Karpas-422 (cell line): ENCODE results near the gene SBNO1. TPM values are rescaled to one million over a fixed set of nuclear protein-coding genes. Genes with fewer than 3 reads are reported as not detected.

Experiments used
- DNase-seq: peaks from one replicate; pipeline ENCODE4 v3.0.0-alpha.2; 2015
- H2AFZ ChIP-seq: fragments of 200-600 bp; sonication (generic); 2 replicates; pipeline ENCODE4 v1.6.1; 2014; ENCODE audit warnings: antibody characterized with exemption, low read length, mixed read lengths
- H3K27ac ChIP-seq: fragments of 200-600 bp; sonication (generic); 2 replicates; pipeline ENCODE4 v1.5.1; 2014; ENCODE audit warnings: mild to moderate bottlenecking, low read length, moderate library complexity
- H3K27me3 ChIP-seq: fragments of 200-600 bp; sonication (generic); 2 replicates; pipeline ENCODE4 v1.6.1; 2014; ENCODE audit warnings: low read length, mixed read lengths
- H3K36me3 ChIP-seq: fragments of 200-600 bp; sonication (generic); 2 replicates; pipeline ENCODE4 v1.6.1; 2014; ENCODE audit warnings: low read length, mixed read lengths; ENCODE audit not compliant: insufficient read depth
- H3K4me1 ChIP-seq: fragments of 200-600 bp; sonication (generic); 2 replicates; pipeline ENCODE4 v1.6.1; 2014; ENCODE audit warnings: mild to moderate bottlenecking, low read length, mixed read lengths
- H3K4me2 ChIP-seq: fragments of 200-600 bp; sonication (generic); 2 replicates; pipeline ENCODE4 v1.6.1; 2014; ENCODE audit warnings: low read length, low read depth, mild to moderate bottlenecking; ENCODE audit not compliant: poor library complexity, severe bottlenecking
- H3K4me3 ChIP-seq: fragments of 200-600 bp; sonication (generic); 2 replicates; pipeline ENCODE4 v1.5.1; 2014; ENCODE audit warnings: mild to moderate bottlenecking, antibody characterized with exemption, low read length, mixed read lengths
- H3K79me2 ChIP-seq: fragments of 200-600 bp; sonication (generic); 2 replicates; pipeline ENCODE4 v1.6.1; 2014; ENCODE audit warnings: mild to moderate bottlenecking, low read length, mixed read lengths
- H3K9ac ChIP-seq: fragments of 200-600 bp; sonication (generic); 2 replicates; pipeline ENCODE4 v1.6.0; 2014; ENCODE audit warnings: low read length
- H3K9me2 ChIP-seq: fragments of 200-600 bp; sonication (generic), shearing (Covaris generic); replicated peaks from 2 replicates; pipeline ENCODE4 v1.6.0; 2014; ENCODE audit warnings: mild to moderate bottlenecking, low read length, moderate library complexity; ENCODE audit not compliant: insufficient read depth
- H3K9me3 ChIP-seq: fragments of 300-700, 200-600 bp; sonication (generic); 2 replicates; pipeline ENCODE4 v1.6.1; 2014; ENCODE audit warnings: low read length, mixed read lengths
- H4K20me1 ChIP-seq: fragments of 200-600 bp; sonication (generic); 2 replicates; pipeline ENCODE4 v1.6.1; 2014; ENCODE audit warnings: mild to moderate bottlenecking, antibody characterized with exemption, low read length, low read depth; ENCODE audit not compliant: insufficient read depth
- total RNA-seq: library from RNA; depleted of rRNA; stranded (reverse); fragments of >200 nt; shearing (Covaris generic); gene quantifications from 2 replicates; pipeline ENCODE4 v1.2.3, GENCODE V29; 2014; ENCODE audit warnings: low replicate concordance

Gene SBNO1
- total RNA-seq, 1 experiment from 2014 or later: 31.5 TPM

DNA sequence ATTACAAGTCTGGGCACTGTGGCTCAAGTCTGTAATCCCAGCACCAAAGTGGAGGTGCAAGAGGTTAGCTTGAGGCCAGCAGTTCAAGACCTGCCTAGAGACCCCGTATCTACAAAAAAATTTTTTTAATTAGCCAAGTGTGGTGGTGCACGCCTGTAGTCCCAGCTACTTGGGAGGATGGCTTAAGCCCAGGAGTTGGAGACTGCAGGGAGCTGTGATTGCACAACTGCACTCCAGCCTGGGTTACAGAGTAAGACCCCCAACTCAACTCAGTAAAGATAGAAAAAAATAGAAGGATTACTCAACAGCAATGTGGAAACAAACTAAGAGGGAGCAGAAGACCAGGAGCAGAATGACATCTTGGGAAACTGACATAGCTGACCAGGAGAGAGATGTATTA lies 13.3 kb downstream of the SBNO1 start:
- no peak overlapping the region for H3K4me3 ChIP-seq
- no peaks in the 10 kb centered on the region for H3K9me3 ChIP-seq
- no peak overlapping the region for H2AFZ ChIP-seq
- no peaks in the 10 kb centered on the region for H3K27me3 ChIP-seq
- H3K4me1 ChIP-seq: no peaks in the 10 kb centered on the region
- no peak overlapping the region for H3K4me2 ChIP-seq
- H3K9me2 ChIP-seq: no peaks in the 10 kb centered on the region
- H3K79me2 ChIP-seq: peaks cover 81% of the 10 kb centered on the region
- H3K9ac ChIP-seq: no peak overlapping the region
- no peak for DNase-seq
- H4K20me1 ChIP-seq: peaks cover 48% of the 10 kb centered on the region
- peaks cover 22% of the 10 kb centered on the region for H3K36me3 ChIP-seq
- no peak overlapping the region for H3K27ac ChIP-seq

DNA sequence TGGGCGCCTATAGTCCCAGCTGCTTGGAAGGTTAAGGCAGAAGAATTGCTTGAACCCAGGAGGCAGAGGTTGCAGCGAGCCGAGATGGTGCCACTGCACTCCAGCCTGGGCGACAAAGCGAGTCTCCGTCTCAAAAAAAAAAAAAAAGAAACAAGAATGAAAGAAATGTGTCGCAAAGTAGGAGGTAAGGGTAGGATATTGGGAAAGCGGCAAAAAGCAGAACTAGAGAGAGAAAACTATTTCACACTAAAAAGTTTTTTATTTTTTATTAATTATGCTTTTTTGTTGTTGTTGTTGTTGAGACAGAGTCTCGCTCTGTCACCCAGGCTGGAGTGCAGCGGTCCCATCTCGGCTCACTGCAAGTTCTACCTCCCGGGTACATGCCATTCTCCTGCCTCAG lies 17.7 kb downstream of the SBNO1 start:
- Histone ChIP-seq H3K27me3 (no peaks in the 10 kb centered on the region), H2AFZ (no peak overlapping the region), H3K9me2 (no peaks in the 10 kb centered on the region), H3K9ac (no peak overlapping the region), H3K4me2 (no peak overlapping the region), H3K36me3 (peaks cover 43% of the 10 kb centered on the region), H4K20me1 (peaks cover 19% of the 10 kb centered on the region), H3K27ac (no peak overlapping the region), H3K9me3 (no peaks in the 10 kb centered on the region), H3K4me3 (no peak overlapping the region), H3K4me1 (no peaks in the 10 kb centered on the region), H3K79me2 (peaks cover 69% of the 10 kb centered on the region)
- DNase-seq: no peak

- H3K9ac ChIP-seq: no peak overlapping the region
- no peak overlapping the region for H3K4me2 ChIP-seq
- H2AFZ ChIP-seq: no peak overlapping the region
- peaks cover 62% of the 10 kb centered on the region for H3K79me2 ChIP-seq
- H4K20me1 ChIP-seq: no peaks in the 10 kb centered on the region; the same call in 1 of the 2 replicates
- H3K4me1 ChIP-seq: no peaks in the 10 kb centered on the region
- peaks cover 50% of the 10 kb centered on the region for H3K36me3 ChIP-seq
- H3K27ac ChIP-seq: no peak overlapping the region
- no peaks in the 10 kb centered on the region for H3K9me3 ChIP-seq
- no peaks in the 10 kb centered on the region for H3K9me2 ChIP-seq
- no peak for DNase-seq
- no peaks in the 10 kb centered on the region for H3K27me3 ChIP-seq
- H3K4me3 ChIP-seq: no peak overlapping the region
Measured at GRCh38 chr12:123344086-123344485, 20.6 kb downstream of the SBNO1 start.

DNA sequence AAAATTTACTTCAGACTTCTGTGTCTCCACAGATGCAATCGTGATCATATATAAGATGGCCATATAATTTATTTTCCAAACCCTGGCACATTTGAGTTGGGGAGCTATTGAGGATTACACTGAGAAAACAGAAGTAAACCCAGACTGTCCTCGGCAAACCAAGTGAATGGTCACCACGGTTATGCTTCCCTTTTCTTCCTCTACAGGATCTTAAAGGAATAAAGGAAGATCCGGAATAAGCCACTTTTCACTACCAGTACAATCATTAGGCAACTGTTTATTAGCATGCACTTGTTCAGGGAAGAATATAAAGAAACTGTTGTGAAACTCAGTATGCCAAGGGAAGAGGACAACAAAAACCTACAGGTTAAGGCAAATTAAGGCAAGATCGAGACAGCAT lies 27.6 kb downstream of the SBNO1 start:
- Histone ChIP-seq H3K36me3 (peaks cover 44% of the 10 kb centered on the region; the same call in 1 of the 2 replicates), H2AFZ (no peak overlapping the region), H3K9ac (no peak overlapping the region), H3K4me3 (no peak overlapping the region), H3K9me3 (no peaks in the 10 kb centered on the region), H4K20me1 (no peaks in the 10 kb centered on the region; the same call in 1 of the 2 replicates), H3K9me2 (no peaks in the 10 kb centered on the region), H3K4me1 (peaks cover 25% of the 10 kb centered on the region), H3K4me2 (no peak overlapping the region), H3K79me2 (peaks cover 53% of the 10 kb centered on the region), H3K27ac (no peak overlapping the region), H3K27me3 (no peaks in the 10 kb centered on the region)
- no peak for DNase-seq

DNA sequence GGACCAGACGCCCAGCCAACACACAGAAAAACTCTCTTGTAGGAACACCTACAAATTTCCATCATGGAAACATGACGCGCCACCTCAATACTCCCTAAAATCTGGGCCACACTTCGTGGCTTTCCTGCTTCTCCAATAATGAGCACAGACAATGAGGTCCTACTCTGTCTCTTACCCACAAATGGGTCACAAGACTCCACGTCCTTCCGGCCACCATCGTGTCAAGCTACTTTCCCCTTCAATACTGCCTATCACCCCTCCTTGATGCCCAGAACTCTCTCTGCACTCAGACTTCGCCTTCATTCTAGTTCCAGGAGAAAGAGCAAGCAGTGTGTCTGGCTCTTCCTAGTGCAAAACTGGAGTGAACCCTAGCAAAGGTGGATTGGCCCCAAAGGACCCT lies 28.1 kb downstream of the SBNO1 start:
- Histone ChIP-seq H3K79me2 (peaks cover 51% of the 10 kb centered on the region), H3K9ac (no peak overlapping the region), H3K27me3 (no peaks in the 10 kb centered on the region), H3K4me3 (no peak overlapping the region), H4K20me1 (no peaks in the 10 kb centered on the region; the same call in 1 of the 2 replicates), H3K27ac (no peak overlapping the region), H3K36me3 (peaks cover 44% of the 10 kb centered on the region; the same call in 1 of the 2 replicates), H3K9me3 (no peaks in the 10 kb centered on the region), H3K4me2 (peak overlapping the region; percentile 20), H3K9me2 (no peaks in the 10 kb centered on the region), H2AFZ (no peak overlapping the region), H3K4me1 (peaks cover 25% of the 10 kb centered on the region)
- DNase-seq: no peak

DNA sequence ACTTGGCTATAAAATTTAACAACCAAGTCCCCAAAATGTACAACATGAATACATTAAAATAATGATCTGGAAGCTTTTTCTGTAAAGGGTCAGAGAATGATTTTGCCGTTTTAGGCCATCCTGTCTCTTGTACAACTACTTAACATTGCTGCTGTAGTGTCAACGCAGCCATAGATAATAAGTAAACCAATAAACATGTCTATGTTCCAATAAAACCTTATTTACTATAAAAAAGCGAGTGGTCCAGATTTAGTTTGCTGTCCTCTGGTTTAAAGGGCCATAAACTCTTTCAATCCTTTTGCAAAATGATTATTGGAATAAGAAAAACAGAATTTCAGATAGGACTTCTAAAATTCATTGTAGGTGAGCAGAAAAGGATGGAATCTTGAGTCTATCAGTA lies 29.2 kb downstream of the SBNO1 start:
- H3K4me2 ChIP-seq: no peak overlapping the region
- H3K9me3 ChIP-seq: no peaks in the 10 kb centered on the region
- no peak overlapping the region for H2AFZ ChIP-seq
- H3K27ac ChIP-seq: no peak overlapping the region
- no peak overlapping the region for H3K4me3 ChIP-seq
- H3K9me2 ChIP-seq: no peaks in the 10 kb centered on the region
- DNase-seq: no peak
- peaks cover 25% of the 10 kb centered on the region for H3K4me1 ChIP-seq
- H3K36me3 ChIP-seq: peaks cover 37% of the 10 kb centered on the region; the same call in 1 of the 2 replicates
- no peaks in the 10 kb centered on the region; the same call in 1 of the 2 replicates for H4K20me1 ChIP-seq
- H3K79me2 ChIP-seq: peaks cover 43% of the 10 kb centered on the region
- H3K9ac ChIP-seq: no peak overlapping the region
- H3K27me3 ChIP-seq: no peaks in the 10 kb centered on the region

GRCh38 chr12:123329799-123330198 lies 34.8 kb downstream of the SBNO1 start:
- Histone ChIP-seq H3K9me3 (no peaks in the 10 kb centered on the region), H3K27ac (no peak overlapping the region), H3K4me3 (no peak overlapping the region), H3K79me2 (peaks cover 4% of the 10 kb centered on the region; the same call in 1 of the 2 replicates), H3K9me2 (no peaks in the 10 kb centered on the region), H3K27me3 (no peaks in the 10 kb centered on the region), H2AFZ (no peak overlapping the region), H3K36me3 (peaks cover 45% of the 10 kb centered on the region; the same call in 1 of the 2 replicates), H3K4me1 (no peaks in the 10 kb centered on the region), H3K4me2 (no peak overlapping the region), H3K9ac (no peak overlapping the region), H4K20me1 (no peaks in the 10 kb centered on the region)
- no peak for DNase-seq

DNA sequence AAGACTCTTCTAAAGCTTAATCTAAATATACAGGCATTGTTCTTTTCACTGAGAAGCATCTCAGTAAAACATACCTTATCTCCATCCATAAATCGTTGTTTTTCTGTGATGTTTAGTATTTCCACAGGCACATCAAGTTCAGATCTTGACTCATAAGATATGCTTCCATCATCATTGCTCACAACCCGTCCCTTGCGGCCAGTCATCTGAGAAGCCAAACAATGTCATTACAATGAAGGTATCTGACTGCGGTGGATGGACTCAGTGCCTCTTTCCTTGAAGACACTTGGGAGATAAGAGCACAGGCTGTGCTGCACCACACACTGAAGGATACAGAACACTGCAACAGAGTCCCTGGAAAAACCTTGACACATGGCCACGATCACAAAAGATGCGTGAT lies 44.8 kb downstream of the SBNO1 start:
- peaks cover 39% of the 10 kb centered on the region for H3K36me3 ChIP-seq
- H3K27me3 ChIP-seq: no peaks in the 10 kb centered on the region
- H3K9me2 ChIP-seq: no peaks in the 10 kb centered on the region
- no peaks in the 10 kb centered on the region for H3K4me1 ChIP-seq
- no peak overlapping the region for H3K9ac ChIP-seq
- no peaks in the 10 kb centered on the region for H4K20me1 ChIP-seq
- H3K27ac ChIP-seq: no peak overlapping the region
- H2AFZ ChIP-seq: no peak overlapping the region
- no peak for DNase-seq
- H3K4me3 ChIP-seq: no peak overlapping the region
- H3K4me2 ChIP-seq: no peak overlapping the region
- no peaks in the 10 kb centered on the region for H3K9me3 ChIP-seq
- H3K79me2 ChIP-seq: peaks cover 12% of the 10 kb centered on the region

- Histone ChIP-seq H3K4me2 (no peak overlapping the region), H2AFZ (no peak overlapping the region), H3K9ac (no peak overlapping the region), H3K27me3 (no peaks in the 10 kb centered on the region), H3K9me3 (no peaks in the 10 kb centered on the region), H3K4me3 (no peak overlapping the region), H4K20me1 (no peaks in the 10 kb centered on the region), H3K4me1 (no peaks in the 10 kb centered on the region), H3K79me2 (peaks cover 12% of the 10 kb centered on the region), H3K9me2 (no peaks in the 10 kb centered on the region), H3K27ac (no peak overlapping the region), H3K36me3 (peaks cover 37% of the 10 kb centered on the region)
- no peak for DNase-seq
Measured at GRCh38 chr12:123319273-123319672, 45.4 kb downstream of the SBNO1 start.
